GM12878 (cell line): ENCODE measurements around the gene NDUFB4. TPM values are rescaled to one million over a fixed set of nuclear protein-coding genes. Genes with fewer than 3 reads are reported as not detected.

Source experiments
- ATAC-seq: fragments of 200-7000 bp; cut with Tn5 transposase; 3 replicates; pipeline ENCODE4 v1.9.1; 2020; ENCODE audit warnings: mild to moderate bottlenecking, moderate library complexity
- BruUV-seq: library from RNA; stranded (reverse); fragments of 400-500 nt; replicated peaks from 2 replicates; lab custom pipeline; 2021; lab: Mats Ljungman, UMichigan
- CTCF ChIA-PET: fragments of 300-600 bp; sonication (Branson Sonifier 250); formaldehyde crosslinking; extraction: SDS; loops from one replicate; lab custom pipeline; 2021; ENCODE audit warnings: inconsistent platforms; lab: Yijun Ruan, JAX
- POLR2A ChIA-PET: fragments of 350-600 bp; formaldehyde crosslinking; extraction: SDS; loops from one replicate; lab custom pipeline; 2021; ENCODE audit warnings: inconsistent platforms; lab: Charles Lee
- RAD21 ChIA-PET: fragments of 300-600 bp; sonication (Branson Sonifier 250); formaldehyde crosslinking; loops from one replicate; lab custom pipeline; 2023; ENCODE audit warnings: antibody characterized with exemption; ENCODE audit not compliant: unreplicated experiment; lab: Charles Lee
- SMC1A ChIA-PET: fragments of 300-600 bp; sonication (Branson Sonifier 250); formaldehyde crosslinking; loops from one replicate; lab custom pipeline; 2023; ENCODE audit not compliant: unreplicated experiment, uncharacterized antibody; lab: Charles Lee
- DNase-seq: peaks from one replicate; pipeline ENCODE4 v3.0.0-alpha.2; 2011; ENCODE audit warnings: low read depth, low spot score
- FAIRE-seq: peaks from 3 replicates; lab custom pipeline; 2011; peaks lifted over from hg19 to GRCh38; lab: Jason Lieb, UNC
- H2AFZ ChIP-seq: 2 replicates; pipeline ENCODE4 v1.6.0; 2011; ENCODE audit warnings: low read depth, low read length, control low read depth; ENCODE audit not compliant: control insufficient read depth
- H3K27ac ChIP-seq: 2 replicates; pipeline ENCODE4 v1.5.1; 2011; ENCODE audit warnings: control low read depth; ENCODE audit not compliant: control insufficient read depth, insufficient read depth
- H3K27me3 ChIP-seq, 2 experiments: replicated peaks in 1 of 2; 2 replicates each; pipeline versions ENCODE4 v1.6.0 to v1.6.1; 2011; ENCODE audit warnings: low read length in 1 of 2; ENCODE audit not compliant: control insufficient read depth in 2 of 2, insufficient read depth in 2 of 2
- H3K36me3 ChIP-seq, 2 experiments: 2 replicates each; pipeline ENCODE4 v1.5.1; 2011; ENCODE audit warnings: low read length in 1 of 2; ENCODE audit not compliant: control insufficient read depth in 2 of 2, insufficient read depth in 2 of 2
- H3K4me1 ChIP-seq: 2 replicates; pipeline ENCODE4 v1.6.1; 2011; ENCODE audit warnings: mild to moderate bottlenecking, low read length, moderate library complexity, mixed read lengths; ENCODE audit not compliant: control insufficient read depth, insufficient read depth
- H3K4me2 ChIP-seq: 2 replicates; pipeline ENCODE4 v1.6.0; 2011; ENCODE audit warnings: control low read depth; ENCODE audit not compliant: control insufficient read depth, insufficient read depth
- H3K4me3 ChIP-seq: fragments of 200-600 bp; sonication (generic); 2 replicates; pipeline ENCODE4 v1.5.1; 2016
- H3K79me2 ChIP-seq: 2 replicates; pipeline ENCODE4 v1.6.0; 2011; ENCODE audit warnings: low read length; ENCODE audit not compliant: control insufficient read depth, insufficient read depth
- H3K9ac ChIP-seq: 2 replicates; pipeline ENCODE4 v1.8.0; 2011; ENCODE audit warnings: low read length, control low read depth, mixed read lengths; ENCODE audit not compliant: control insufficient read depth, insufficient read depth
- H3K9me3 ChIP-seq: replicated peaks from 3 replicates; pipeline ENCODE4 v1.5.1; 2011; ENCODE audit warnings: mild to moderate bottlenecking, low read length; ENCODE audit not compliant: control insufficient read depth, insufficient read depth
- H4K20me1 ChIP-seq: 2 replicates; pipeline ENCODE4 v1.6.0; 2011; ENCODE audit not compliant: control insufficient read depth, insufficient read depth
- CTCF ChIP-seq, 3 experiments: IDR thresholded peaks in 2 of 3; conservative IDR thresholded peaks in 1 of 3; 2 replicates each; pipeline ENCODE4 v1.5.1; 2011; ENCODE audit warnings: low read depth in 3 of 3, low read length in 3 of 3, mild to moderate bottlenecking in 3 of 3, control low read depth in 2 of 3, moderate library complexity in 2 of 3, inconsistent platforms in 1 of 3, mixed read lengths in 1 of 3; ENCODE audit not compliant: control insufficient read depth in 2 of 3, insufficient read depth in 1 of 3; ENCODE audit errors: extremely low read depth in 1 of 3
- STAT1 ChIP-seq: fragments of 450-650 bp; conservative IDR thresholded peaks from 2 replicates; pipeline ENCODE4 v1.6.1; 2014; ENCODE audit warnings: antibody characterized with exemption, mild to moderate bottlenecking
- WGBS: methylation state at CpG from one replicate; pipeline ENCODE4 v1.1.6; 2016; ENCODE audit warnings: low lambda C conversion rate; ENCODE audit not compliant: insufficient replicate concordance, insufficient coverage; ENCODE audit errors: missing lambda C conversion rate; 5-methylcytosine and 5-hydroxymethylcytosine counted together
- in situ Hi-C: fragments of 300-500 bp; cut with MboI; formaldehyde crosslinking; loops from 9 replicates; pipeline ENCODE4 v1.14.3; 2018; ENCODE audit warnings: mixed read lengths
- intact Hi-C: fragments of 100-400 bp; cut with micrococcal nuclease; formaldehyde crosslinking; loops from one replicate; pipeline ENCODE4 v1.14.2; 2022; ENCODE audit not compliant: unreplicated experiment
- polyA plus RNA-seq, 11 experiments: library from polyadenylated mRNA; depleted of rRNA in 4 of 11; unstranded in 6 of 11; stranded (reverse) in 5 of 11; fragments of >200 nt; fragmentation: Nextera tagmentation in 4 of 11; fragmentation: Illumina TruSeq in 1 of 11; extraction: Ambion mirVana in 4 of 11; extraction: Trizol in 1 of 11; gene quantifications; 1 replicate in 1 of 11; 2 replicates in 10 of 11; pipeline versions ENCODE4 v1.2.1 to v1.2.3, GENCODE V29; 2011 to 2016; ENCODE audit warnings: inconsistent platforms in 2 of 11, missing spikeins in 2 of 11, low read depth in 1 of 11
- total RNA-seq, 4 experiments: library from RNA; depleted of rRNA in 3 of 4; stranded (reverse); fragments of >200 nt in 3 of 4; fragmentation: Illumina TruSeq in 1 of 4; extraction: Trizol in 1 of 4; gene quantifications; 2 replicates each; pipeline versions ENCODE4 v1.2.1 to v1.2.3, GENCODE V29; 2013 to 2021

NDUFB4 gene
- total and polyA plus RNA-seq, 10 of the 15 experiments (the other 5 are each of a cell fraction or from before 2014, with no cell fraction given), result 155 to 864 (median 387) TPM

- DNase-seq (no peak), FAIRE-seq (no peak), ATAC-seq (peak; percentile 89)
- ChIA-PET SMC1A (interaction anchor here (0.6 to 2.4 kb wide), 22 partner anchors 9 to 250 kb away, joined by 3 to 24 read pairs (median 4); partner anchors contain the start of genes GTF2E1, NDUFB4 and RABL3), CTCF (interaction anchor here (0.7 to 15.5 kb wide), 33 partner anchors 9 to 324 kb away, joined by 3 to 376 read pairs (median 3); partner anchors contain the start of genes LRRC58 and NDUFB4), POLR2A (interaction anchor here (0.7 kb wide), 1 partner anchor 28 kb away, joined by 4 read pairs; the partner anchor contains the start of gene NDUFB4), RAD21 (interaction anchor here (0.6 to 2.8 kb wide), 17 partner anchors 9 to 231 kb away, joined by 3 to 36 read pairs (median 4); partner anchors contain the start of genes GTF2E1, NDUFB4 and RABL3)
- in situ Hi-C loops, result no loop called here
- peak overlapping the region; percentile 44; the same call in 1 of the 2 replicates for H2AFZ ChIP-seq
- no peaks in the 10 kb centered on the region for H3K4me1 ChIP-seq
- no TSS peak for BruUV-seq
- H3K4me2 ChIP-seq, result no peak overlapping the region
- no peaks in the 10 kb centered on the region for H3K36me3 ChIP-seq
- H3K9me3 ChIP-seq, result no peaks in the 10 kb centered on the region
- TF ChIP-seq CTCF (IDR thresholded peaks at IDR 0.05 in 2 of 3, conservative IDR thresholded peaks at IDR 0.05 in 1 of 3; ENCODE audit: control insufficient read depth in 2 of 3, extremely low read depth in 1 of 3, insufficient read depth in 1 of 3, low read depth in 3 of 3, low read length in 3 of 3) (peak in 2 of 3 experiments; percentile 21 to 34; a peak in 3 of 6 replicates), STAT1 (no peak)
- intact Hi-C loops, result no loop called here
- no peak overlapping the region for H3K27ac ChIP-seq
- WGBS, result 49% methylated on average over 8 of the region's 8 CpGs
- H3K4me3 ChIP-seq, result no peak overlapping the region
- H4K20me1 ChIP-seq, result no peaks in the 10 kb centered on the region; the same call in 1 of the 2 replicates
- no peaks in the 10 kb centered on the region for H3K27me3 ChIP-seq
- no peaks in the 10 kb centered on the region for H3K79me2 ChIP-seq
- H3K9ac ChIP-seq, result no peak overlapping the region
Measured at GRCh38 chr3:120567370-120568201, 28.6 kb upstream of the NDUFB4 start.
